Stimulated activated CD4-positive, alpha-beta T cell treated with anti-CD3 and anti-CD28 coated beads, Interleukin-1b, Interleukin-23, amount 100 ng/mL, for 4 hours (primary cell): ENCODE data around the gene YTHDF2.
"Not testable (repeated sequence)": the region's sequence is repeated elsewhere in the genome, so short reads cannot be mapped to it uniquely, and the experiment has no call there.

Source experiments
- DNase-seq, 2 donors: peaks; one replicate each; pipeline ENCODE4 v3.0.0-alpha.2; 2020; ENCODE audit warnings: low read depth in 2 of 2

Gene YTHDF2

GRCh38 chr1:28759257-28759656, 22.5 kb downstream of the YTHDF2 start:
- DNase-seq: no peak

GRCh38 chr1:28761189-28761588, 24.4 kb downstream of the YTHDF2 start:
- DNase-seq: no peak

DNA sequence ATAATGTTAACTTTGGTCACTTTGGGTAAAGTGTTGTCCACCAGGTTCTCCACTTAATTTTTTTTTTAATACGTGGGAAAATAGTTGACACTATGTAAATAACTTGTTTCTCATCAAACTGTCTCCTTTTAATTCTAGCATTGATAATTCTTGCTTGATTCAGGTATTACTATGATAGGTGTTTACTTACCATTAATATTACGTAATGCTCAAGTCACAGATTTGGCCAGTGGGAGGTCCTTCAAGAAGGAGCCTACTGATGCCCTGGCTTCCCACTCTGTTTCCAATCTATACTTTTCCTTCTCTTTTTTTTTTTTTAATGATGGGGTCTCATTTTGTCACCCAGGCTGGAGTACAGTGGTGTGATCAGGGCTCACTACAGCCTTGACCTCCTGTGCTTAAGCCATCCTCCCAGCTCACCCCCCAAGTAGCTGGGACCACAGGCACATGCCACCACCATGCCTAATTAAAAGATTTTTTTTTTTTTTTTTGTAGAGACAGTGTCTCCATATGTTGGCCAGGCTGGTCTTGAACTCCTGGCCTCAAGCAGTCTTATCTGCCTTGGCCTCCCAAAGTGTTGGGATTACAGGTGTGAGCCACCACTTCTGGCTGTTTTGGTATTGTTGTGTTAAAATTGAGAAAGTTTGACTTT, 29.9 kb downstream of the YTHDF2 start:
- no peak for DNase-seq

DNA sequence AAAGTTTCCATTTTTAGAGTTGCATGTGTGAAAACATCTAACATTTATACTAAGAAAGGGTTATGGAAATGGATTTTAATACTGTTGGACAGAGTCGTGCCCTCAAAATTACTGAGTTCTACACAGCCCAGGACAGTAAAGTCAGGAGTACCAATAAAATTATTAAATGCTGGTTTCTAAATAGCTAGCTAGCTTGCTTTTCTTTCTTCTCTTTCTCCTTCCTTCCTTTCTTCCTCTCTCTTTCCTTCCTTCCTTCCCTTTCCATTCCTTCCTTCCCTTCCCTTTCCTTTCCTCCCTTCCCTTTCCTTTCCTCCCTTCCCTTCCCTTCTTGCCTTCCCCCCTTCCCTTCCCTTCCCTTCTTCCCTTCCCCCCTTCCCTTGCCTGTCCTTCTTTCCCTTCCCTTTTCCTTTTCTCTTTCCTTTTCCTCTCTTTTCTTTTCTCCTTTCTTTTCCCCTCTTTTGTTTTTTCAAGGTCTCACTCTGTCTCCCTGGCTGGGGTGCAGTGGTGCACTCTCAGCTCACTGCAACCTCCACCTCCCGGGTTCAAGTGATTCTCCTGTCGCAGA, 33.9 kb downstream of the YTHDF2 start:
- DNase-seq: no peak

GRCh38 chr1:28771921-28772320, 35.2 kb downstream of the YTHDF2 start:
- DNase-seq: not testable (repeated sequence)

GRCh38 chr1:28773105-28773504, 36.4 kb downstream of the YTHDF2 start:
- DNase-seq: no peak

- peak; percentile 23 to 42 for DNase-seq
Observed at GRCh38 chr1:28775121-28775942, 38.6 kb downstream of the YTHDF2 start.

DNA sequence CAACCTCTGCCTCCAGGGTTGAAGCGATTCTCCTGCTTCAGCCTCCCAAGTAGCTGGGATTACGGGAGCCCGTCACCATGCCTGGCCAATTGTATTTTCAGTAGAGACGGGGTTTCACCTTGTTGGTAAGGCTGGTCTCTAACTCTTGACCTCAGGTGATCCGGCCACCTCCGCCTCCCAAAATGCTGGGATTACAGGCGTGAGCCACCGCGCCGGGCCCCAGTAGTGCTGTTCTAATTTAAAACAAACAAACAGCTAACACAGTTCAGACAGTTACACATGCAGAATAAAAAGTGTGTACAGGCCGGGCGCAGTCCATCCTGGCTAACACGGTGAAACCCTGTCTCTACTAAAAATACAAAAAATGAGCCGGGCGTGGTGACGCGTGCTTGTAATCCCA, 39.6 kb downstream of the YTHDF2 start:
- DNase-seq: no peak

- no peak for DNase-seq
Observed at GRCh38 chr1:28778021-28778420, 41.3 kb downstream of the YTHDF2 start.

DNA sequence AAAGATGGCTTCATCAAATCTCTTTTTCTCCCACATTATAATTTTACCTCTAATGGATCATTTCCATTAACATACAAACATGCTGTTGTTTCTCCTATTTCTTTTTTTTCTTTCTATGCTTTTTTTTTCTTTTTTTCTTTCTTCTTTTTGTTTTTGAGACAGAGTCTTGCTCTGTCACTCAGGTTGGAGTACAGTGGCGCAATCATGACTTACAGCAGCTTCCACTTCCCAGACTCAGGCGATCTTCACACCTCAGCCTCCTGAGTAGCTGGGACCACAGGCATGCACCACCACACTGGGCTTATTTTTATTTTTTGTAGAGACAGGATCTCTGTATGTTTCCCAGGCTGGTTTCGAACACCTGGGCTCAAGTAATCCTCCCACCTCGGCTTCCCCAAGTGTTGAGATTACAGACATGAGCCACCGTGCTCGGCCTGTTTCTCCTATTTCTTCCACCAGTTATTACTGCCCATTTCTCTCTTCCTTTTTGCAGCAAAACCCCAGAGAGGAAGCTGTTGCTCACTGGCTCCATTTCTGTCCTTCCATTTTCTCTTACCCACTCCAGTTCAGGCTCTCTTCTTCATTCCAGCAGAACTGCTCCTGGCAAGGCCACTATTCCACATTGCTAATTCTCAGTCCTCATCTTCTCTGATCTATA, 43.1 kb downstream of the YTHDF2 start:
- no peak for DNase-seq

GRCh38 chr1:28781305-28781704, 44.6 kb downstream of the YTHDF2 start:
- DNase-seq: no peak

DNA sequence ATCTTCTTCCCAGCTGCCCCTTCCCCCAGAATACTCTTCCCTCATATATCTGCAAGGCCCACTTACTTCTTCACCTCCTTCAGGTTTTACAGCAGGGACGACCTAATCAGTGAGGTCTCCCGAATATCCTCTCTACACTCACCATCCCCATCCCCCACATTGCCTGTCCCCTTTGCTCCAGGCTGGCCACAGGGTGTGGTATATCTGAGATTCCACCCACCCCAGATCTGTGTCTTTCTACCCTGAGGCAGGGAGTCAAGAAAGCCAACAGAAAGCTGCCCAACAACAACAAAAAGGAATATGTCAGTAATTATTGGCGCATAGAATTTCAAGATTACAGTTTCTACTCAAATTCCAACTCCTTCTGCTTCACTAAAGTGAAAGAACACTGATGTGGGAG, 45.3 kb downstream of the YTHDF2 start:
- DNase-seq: no peak

GRCh38 chr1:28783363-28783762, 46.6 kb downstream of the YTHDF2 start:
- no peak for DNase-seq

GRCh38 chr1:28789412-28789811, 52.7 kb downstream of the YTHDF2 start:
- DNase-seq: no peak

GRCh38 chr1:28789816-28790215, 53.1 kb downstream of the YTHDF2 start:
- DNase-seq: no peak

DNA sequence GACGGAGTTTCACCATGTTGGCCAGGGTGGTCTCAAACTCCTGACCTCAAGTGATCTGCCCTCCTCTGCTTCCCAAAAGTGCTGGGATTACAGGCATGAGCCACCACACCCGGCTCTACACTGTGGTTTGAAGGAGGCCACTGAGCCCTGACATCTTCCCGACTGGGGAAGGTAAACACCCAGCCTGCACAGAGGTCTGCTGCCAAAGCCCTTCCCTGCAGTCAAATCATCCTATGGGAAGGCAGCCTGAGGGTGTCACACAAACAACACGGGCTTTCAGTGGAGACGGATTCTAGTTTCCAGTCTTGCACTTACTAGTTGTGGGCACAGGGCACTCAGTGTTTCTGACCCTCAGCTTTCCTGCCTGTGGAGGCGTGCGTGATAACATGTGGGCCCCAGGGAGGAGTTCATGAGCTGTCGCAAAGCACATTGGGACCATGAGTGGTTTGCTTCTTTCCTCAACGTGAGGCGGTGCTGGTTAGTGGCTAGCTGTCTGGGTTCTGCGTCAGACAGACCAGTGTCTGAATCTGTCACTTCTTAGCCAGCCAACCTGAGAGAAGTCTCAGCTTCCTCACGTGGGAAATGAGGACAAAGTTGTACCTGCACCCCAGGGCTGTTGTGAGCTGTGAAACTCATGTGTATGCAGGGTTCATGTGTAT, 53.8 kb downstream of the YTHDF2 start:
- no peak for DNase-seq

DNA sequence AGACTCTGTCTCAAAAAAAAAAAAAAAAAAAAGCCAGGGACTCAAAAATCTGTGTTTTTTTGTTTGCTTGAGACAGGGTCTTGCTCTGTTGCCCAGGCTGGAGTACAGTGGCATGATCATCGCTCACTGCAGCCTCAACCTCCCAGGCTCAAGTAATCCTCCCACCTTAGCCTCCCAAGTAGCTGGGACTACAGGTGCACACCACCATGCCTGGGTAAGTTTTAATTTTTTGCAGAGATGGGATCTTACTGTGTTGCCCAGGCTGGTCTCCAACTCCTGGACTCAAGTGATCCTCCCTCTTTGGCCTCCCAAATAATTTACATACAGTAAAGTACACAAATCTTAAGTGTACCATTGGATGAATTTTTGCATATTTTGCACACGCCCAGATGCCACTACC, 55.2 kb downstream of the YTHDF2 start:
- not testable (repeated sequence) for DNase-seq

- DNase-seq: no peak
Observed at GRCh38 chr1:28792644-28793121, 55.9 kb downstream of the YTHDF2 start.

DNA sequence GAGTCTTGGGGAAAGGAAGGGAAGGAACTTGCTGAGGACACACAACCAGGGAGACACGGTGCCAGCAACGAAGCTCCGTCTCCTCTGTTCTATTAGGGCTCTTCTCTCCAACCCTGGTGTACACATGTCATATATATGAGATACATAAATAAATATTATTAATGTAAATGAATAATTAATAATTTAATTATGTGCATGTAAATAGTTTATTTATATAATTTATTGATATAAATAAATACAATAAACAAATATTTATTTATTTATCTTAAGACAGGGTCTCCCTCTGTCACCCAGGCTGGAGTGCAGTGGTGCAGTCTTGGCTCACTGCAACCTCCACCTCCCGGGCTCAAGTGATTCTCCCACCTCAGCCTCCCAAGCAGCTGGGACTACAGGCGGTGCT, 57.8 kb downstream of the YTHDF2 start:
- DNase-seq: not testable (repeated sequence)

DNA sequence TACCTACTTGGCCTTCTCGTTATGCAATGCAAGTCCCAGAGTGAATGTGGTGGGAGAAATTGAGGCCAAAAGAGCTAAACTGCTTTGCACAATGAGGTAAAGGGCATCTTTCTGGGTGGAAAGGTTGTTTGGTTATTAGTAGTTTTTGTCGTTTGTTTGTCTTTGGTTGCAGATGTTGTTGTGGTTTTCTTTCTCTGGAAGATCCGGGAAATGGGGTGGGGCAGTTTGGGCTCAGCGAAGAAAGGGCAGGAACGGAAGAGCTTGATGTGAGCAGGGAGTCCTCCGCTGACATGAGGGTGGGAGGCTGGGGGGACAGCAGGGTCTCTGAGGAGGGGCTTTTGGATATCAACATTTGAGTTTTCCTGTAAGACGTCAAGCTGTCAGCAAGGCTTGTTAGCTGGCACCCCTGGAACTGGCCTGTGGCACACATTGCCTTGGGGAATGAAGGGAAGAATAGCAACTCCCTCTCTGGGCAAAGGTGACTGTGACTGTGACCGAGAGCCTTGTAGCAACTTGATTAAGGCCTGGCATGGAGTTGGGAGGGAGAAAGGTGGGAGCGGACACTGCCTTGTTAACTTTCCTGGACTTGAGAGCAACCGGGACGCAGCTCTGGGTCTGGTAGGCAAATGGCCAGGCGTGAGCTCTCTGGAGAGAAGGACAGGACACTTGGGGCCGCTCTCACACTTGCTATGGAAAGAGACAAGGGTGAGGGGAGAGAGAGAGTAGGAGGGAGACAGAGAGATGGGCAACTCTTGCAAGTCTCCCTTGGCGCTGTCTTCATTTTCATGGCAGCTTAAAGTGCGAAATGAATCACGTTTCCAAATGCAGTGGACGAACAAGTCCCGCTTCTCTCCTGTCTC, 59.8 kb downstream of the YTHDF2 start:
- DNase-seq: no peak

- DNase-seq: no peak
Observed at GRCh38 chr1:28800324-28800723, 63.6 kb downstream of the YTHDF2 start.
